ENCODE measurements around the gene TBC1D14. TPM values are rescaled to one million over a fixed set of nuclear protein-coding genes. Genes with fewer than 3 reads are reported as not detected.

The TBC1D14 gene
- total and polyA plus RNA-seq, 10 of the 15 experiments (the other 5 are each of a cell fraction or from before 2014, with no cell fraction given): 0.87 to 39.3 (median 30.1) TPM

DNA sequence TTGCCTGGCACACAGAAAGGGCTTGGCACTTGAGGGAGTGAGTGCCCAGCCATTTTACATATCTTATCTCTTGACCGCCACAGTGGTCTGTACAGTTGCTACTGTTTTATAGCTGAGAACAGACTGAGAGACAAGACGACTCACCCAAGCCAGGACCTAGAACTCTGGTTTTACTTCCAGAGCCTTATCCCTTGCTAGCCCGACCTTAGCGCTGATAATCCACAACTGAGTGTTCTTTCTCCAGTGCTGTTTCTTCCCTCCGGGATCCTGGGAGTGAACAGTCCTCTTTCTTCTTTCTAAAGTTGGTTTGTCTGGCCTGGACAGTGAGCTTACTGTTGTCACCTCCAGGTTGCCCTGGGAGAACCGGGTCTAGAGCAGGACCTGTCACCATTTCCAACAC lies 81.0 kb downstream of the TBC1D14 start:
- intact Hi-C loops (cut with micrococcal nuclease; ENCODE audit: unreplicated experiment): no loop called here
- no peaks in the 10 kb centered on the region for H4K20me1 ChIP-seq (ENCODE audit: control insufficient read depth, insufficient read depth)
- ChIA-PET RAD21 (ENCODE audit: unreplicated experiment) (no interaction called here), SMC1A (ENCODE audit: uncharacterized antibody, unreplicated experiment) (interaction anchor here (0.7 to 1.1 kb wide), 2 partner anchors 82 to 90 kb away, joined by 3 to 4 read pairs; no protein-coding TSS in a partner anchor), CTCF (interaction anchor here (1.1 to 1.6 kb wide), 2 partner anchors 21 to 73 kb away, joined by 3 read pairs; no protein-coding TSS in a partner anchor), POLR2A (interaction anchor here (0.6 to 1.0 kb wide), 2 partner anchors 21 to 52 kb away, joined by 3 to 4 read pairs; a partner anchor contains a TSS)
- H3K36me3 ChIP-seq (ENCODE audit: control insufficient read depth in 2 of 2, insufficient read depth in 2 of 2, low read length in 1 of 2): peaks cover 0 to 17% of the 10 kb centered on the region in 2 experiments; a peak in 1 of 4 replicates
- H3K79me2 ChIP-seq (ENCODE audit: control insufficient read depth, insufficient read depth, low read length): peaks cover 40% of the 10 kb centered on the region
- no peak overlapping the region for H2AFZ ChIP-seq (ENCODE audit: control insufficient read depth, low read depth, low read length)
- no peak for ATAC-seq
- H3K9me3 ChIP-seq (replicated peaks; ENCODE audit: control insufficient read depth, insufficient read depth, low read length): no peaks in the 10 kb centered on the region
- H3K27ac ChIP-seq (ENCODE audit: control insufficient read depth, insufficient read depth): no peak overlapping the region
- H3K4me1 ChIP-seq (ENCODE audit: control insufficient read depth, insufficient read depth, low read length): peaks cover 34% of the 10 kb centered on the region
- H3K9ac ChIP-seq (ENCODE audit: control insufficient read depth, insufficient read depth, low read length): 0 out of 2 replicates have a peak overlapping the region, but pooled peaks have one; percentile 11
- FAIRE-seq: no peak
- BruUV-seq (replicated peaks): no TSS peak
- H3K4me2 ChIP-seq (ENCODE audit: control insufficient read depth, insufficient read depth): peak overlapping the region; percentile 45; the same call in 1 of the 2 replicates
- TF ChIP-seq ZBTB11 (CRISPR knock-in tag; IDR thresholded peaks at IDR 0.05): no peak
- TF ChIP-seq IKZF2 (IDR thresholded peaks at IDR 0.05): no peak
- in situ Hi-C loops (cut with MboI): no loop called here
- H3K27me3 ChIP-seq (replicated peaks in 1 of 2; ENCODE audit: control insufficient read depth in 2 of 2, insufficient read depth in 2 of 2, low read length in 1 of 2): no peaks in the 10 kb centered on the region
- no peak overlapping the region for H3K4me3 ChIP-seq
- WGBS (ENCODE audit: insufficient coverage, insufficient replicate concordance, low lambda C conversion rate, missing lambda C conversion rate): 93% methylated on average over 6 of the region's 6 CpGs
- no peak for DNase-seq (ENCODE audit: low read depth, low spot score)
